GM11168 (cell line): ENCODE data around the gene RNF181.
"Not testable (repeated sequence)": the region's sequence is repeated elsewhere in the genome, so short reads cannot be mapped to it uniquely, and the experiment has no call there.

Experiments used
- in situ Hi-C: fragments of 300-500 bp; cut with MboI; formaldehyde crosslinking; loops from one replicate; pipeline ENCODE4 v1.12.0; 2022; ENCODE audit warnings: low sequenced_read_pairs; ENCODE audit not compliant: unreplicated experiment

The RNF181 gene

DNA sequence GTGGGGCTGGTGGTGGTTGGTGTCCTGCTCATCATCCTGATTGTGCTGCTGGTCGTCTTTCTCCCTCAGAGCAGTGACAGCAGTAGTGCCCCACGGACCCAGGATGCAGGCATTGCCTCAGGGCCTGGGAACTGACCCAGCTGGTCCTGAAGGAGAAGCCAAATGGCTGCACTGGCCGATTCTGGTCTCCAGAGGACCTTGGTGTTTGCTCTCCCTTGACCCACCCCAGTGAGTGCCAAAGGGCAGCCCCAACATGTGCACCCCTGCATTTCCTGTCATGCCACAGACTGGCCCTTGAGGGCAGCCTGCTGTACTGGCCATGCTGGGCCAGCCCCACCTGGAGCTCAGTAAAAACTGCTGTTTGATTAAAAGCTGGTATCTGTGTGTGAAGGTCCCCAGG, 2.5 kb upstream of the RNF181 start:
- in situ Hi-C loops, result no loop called here

DNA sequence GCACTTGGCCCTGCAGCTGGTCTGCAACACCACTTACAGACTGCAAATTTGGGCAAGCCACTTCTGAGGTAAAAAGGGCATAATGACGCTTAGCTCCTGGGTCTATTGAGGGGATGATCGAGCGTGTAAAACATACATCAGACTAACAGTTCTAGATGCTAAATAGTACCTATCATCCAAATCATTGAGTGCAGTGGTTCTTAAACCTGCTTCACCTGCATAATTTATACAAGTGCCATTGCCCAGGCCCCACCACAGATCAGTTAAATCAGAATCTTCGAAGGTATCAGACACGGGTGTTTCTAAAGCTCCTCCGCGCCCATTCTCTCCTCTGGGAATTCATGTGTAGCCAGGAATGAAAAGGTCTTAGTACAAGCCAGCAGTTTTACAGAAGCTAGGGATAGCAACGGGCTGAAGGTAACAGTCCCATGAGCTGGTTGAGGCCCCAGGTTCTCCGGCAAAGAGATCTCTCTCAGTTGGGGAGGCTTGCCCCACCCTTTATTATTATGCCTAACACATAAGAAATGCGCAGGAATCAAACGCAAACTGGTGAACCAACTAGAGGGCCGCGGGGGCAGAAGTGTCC, 737 bp upstream of the RNF181 start:
- in situ Hi-C loops, result no loop called here

DNA sequence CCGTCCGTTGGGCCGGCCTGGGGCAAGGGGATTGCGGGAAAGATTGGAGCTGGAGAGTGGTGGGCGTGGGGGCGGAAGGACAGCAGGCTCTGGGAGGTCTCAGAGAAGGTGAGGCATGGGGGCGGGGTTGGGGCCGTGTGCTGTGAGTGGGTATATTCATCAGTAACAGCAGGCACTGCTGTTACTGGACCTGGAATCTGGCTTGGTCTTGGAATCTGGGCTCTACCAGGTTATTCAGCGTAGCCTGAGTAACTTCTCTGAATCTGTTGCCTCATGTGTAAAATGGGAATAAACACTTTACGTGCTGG, 435 bp downstream of the RNF181 start:
- in situ Hi-C loops, result no loop called here

DNA sequence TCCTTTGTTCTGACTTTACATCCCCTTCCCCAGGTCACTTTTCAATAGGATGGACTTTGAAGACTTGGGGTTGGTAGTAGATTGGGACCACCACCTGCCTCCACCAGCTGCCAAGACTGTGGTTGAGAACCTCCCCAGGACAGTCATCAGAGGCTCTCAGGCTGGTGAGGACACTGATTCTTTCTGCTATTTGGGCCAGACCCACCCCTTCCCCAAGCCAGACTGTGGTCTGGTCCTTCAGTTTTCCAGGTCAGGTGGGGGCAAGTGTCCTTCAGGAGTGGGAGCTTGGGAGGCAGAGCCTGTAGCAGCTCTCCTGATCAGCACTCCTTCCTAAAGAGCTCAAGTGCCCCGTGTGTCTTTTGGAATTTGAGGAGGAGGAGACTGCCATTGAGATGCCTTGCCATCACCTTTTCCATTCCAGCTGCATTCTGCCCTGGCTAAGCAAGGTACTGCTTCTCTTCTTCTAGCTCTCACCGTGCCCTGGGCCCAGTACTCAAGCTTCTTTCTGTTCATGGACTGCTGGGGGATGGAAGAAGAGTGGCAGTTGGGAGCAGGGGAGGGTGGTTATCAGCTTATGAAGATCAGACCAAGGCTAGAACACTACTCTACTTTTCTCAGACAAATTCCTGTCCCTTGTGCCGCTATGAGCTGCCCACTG, 1.1 kb downstream of the RNF181 start:
- in situ Hi-C loops, result no loop called here

DNA sequence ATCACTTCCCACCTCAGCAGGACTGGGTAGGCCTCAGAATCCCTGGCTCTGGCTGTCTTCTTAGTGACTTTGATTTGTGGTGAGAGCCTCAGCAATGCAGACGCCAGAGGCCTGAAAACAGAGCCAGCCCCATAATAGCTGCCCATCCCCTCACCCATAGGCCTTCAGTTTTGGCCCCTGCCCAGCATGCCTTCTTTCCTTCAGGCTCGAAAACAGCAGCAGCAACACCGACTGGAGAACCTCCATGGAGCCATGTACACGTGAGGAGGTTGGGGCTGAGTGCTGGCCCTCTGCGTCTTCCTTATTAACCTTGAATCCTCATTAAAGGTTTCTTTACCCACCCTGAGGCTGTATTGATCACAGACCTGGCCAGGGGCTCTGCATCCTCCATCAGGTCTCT, 1.7 kb downstream of the RNF181 start:
- in situ Hi-C loops, result no loop called here

DNA sequence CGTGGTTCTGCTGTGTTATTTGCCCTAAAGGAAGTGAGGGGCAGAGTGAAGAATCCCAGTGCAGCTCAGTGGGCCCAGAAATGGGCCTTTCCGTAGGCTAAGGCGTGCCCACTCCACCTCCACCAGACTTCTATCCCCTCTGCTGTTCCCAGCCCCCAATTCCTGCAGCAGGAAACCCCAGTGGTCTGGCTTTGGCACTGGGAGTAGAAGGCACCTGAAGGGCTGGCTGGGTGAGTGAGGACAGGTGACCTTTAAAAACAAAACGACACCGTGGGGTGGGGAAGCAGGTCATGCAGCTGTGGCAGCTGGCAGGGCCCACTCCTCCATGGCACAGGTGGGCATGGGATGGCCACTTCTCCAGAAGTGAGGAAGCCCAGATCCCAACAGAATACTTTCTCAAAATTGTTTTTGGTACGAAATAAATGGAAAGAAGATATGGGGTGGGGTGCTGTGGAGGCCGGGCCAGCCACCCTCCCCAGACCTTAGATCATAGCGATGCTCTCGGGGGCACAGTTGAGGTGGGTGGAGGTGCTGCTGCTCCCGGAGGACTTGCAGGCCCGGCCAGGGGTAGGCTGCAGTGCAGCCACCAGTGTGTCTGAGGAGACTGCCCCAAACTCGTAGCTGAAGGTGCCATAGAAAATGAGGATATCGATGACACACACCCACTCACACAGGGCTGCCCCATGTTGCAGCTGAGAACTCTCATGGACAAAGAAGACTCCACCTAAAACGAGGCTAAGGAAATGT, 3.2 kb downstream of the RNF181 start:
- in situ Hi-C loops, result no loop called here

DNA sequence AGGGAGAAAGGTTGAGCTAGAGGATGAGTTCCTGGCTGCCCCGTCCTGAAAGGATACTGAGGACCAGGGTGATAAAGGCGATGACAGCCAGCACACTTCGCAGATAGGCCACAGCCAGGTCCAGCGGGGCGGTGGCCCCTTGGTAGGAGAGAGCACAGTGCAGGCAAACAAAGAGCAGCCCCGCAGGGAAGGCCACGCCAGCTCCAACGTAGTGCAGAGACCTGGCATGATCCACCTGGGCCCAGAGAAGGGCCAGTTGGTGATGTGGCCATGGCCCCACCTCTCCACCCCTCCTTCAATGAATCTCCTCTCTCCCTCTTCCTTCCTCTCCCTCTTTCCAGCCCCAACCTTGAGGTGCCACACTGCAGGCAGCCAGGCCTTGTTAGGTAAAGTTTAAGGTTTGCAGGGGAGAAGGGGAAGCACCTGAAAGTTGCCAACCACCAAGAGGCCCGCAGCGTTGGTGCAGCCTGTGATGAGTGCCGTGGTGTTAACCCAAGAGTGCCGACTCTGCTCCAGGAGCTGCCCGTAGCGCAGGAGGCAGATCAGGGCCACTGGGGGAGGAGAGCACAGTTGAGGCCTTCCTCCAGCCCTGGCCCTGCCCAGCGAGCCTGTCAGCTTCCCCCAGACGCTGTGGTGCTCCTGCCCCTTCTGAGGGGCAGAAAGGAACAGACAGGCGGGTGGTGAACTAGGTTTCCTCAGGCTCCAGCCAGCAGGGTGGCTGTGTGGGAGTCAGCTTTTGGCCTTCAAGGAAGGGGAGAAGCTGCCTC, 4.1 kb downstream of the RNF181 start:
- in situ Hi-C loops, result no loop called here

DNA sequence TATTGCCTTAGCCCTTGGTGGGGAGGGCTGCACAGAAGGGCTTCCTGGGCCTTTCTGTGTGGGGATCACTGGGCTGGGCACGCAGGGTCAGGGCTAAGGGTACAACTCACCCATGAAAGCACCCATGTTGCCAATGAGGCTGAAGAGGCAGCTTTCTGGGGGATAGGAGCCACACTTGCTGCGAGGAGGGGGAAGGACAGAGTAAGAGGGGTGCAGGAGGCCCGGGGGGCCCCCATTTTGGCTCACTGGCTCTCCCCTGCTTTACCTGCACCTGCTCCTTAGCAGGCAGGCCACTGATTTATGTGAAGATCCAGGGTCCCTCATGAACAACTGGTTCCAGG, 4.7 kb downstream of the RNF181 start:
- in situ Hi-C loops, result no loop called here

DNA sequence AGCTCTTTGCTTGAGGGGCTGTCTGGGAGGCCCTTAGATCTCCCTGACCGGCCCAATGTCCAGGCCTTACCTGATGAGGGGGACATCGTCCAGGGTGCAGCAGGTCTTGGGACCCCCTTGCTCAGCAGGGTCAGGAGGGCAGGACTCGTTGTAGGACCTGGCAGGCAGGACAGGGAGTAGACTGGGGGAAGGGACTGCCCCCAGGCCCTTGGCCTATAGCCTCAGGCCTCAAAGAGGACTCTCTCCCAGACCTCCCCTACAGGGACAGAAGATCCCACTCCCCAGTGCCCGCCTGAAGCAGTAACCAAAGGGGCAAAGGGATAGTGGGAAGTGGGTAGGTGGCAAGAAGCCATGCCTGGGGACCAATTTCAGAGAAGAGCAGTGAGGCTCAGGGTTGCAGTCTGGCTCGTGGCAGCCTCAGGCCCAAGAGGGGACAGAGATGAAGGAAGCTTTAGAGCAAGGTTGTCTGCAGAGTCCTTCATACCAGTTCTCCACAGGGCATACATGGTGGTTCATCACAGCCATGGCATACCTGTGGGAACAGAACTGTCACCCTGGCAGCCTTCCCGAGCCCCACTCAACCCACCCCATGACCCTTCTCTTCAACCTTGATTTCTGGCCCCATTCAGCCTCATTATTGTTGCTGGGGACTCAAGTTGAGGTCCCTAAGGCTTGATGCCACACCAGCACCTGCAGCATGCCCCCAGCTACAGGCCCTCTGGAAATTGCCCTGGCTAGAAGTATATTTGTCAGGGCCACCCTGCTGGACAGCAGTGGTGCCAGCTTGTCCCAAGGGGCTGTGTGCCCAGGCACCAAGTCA, 5.6 kb downstream of the RNF181 start:
- in situ Hi-C loops, result no loop called here

DNA sequence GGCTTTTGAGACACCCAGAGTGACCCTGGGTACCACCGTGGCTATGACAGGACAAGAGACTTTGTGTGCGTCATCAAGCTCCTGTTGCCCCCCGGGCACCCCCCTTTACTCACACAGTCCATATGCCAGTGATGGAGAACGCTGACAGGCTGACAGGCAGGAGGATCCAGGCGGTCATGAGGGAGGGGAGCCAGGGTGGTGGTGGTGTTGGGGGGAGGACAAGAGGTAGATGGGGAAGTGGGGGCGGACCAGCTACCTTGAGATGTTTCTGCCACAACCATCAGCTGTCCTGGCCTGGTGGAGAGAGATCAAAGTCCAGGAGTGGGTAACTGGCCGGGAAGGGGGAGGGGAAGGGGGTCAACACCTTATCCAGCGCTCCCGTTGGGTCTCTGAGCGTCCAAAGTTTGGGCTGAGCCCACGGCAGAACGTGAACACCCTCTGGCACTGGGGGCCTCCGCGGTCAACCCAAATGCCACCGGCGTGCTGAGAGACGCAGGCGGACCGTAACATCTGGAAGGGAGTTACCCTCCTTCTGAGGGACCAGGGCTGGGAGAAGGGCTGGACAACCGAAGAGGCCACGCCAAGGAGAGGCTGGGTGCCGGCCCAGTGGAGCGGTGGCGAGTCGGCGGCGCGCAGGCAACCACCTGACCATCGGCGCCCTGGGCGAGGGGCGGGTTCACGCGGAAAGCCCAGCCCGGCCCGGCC, 6.4 kb downstream of the RNF181 start:
- in situ Hi-C loops, result no loop called here

DNA sequence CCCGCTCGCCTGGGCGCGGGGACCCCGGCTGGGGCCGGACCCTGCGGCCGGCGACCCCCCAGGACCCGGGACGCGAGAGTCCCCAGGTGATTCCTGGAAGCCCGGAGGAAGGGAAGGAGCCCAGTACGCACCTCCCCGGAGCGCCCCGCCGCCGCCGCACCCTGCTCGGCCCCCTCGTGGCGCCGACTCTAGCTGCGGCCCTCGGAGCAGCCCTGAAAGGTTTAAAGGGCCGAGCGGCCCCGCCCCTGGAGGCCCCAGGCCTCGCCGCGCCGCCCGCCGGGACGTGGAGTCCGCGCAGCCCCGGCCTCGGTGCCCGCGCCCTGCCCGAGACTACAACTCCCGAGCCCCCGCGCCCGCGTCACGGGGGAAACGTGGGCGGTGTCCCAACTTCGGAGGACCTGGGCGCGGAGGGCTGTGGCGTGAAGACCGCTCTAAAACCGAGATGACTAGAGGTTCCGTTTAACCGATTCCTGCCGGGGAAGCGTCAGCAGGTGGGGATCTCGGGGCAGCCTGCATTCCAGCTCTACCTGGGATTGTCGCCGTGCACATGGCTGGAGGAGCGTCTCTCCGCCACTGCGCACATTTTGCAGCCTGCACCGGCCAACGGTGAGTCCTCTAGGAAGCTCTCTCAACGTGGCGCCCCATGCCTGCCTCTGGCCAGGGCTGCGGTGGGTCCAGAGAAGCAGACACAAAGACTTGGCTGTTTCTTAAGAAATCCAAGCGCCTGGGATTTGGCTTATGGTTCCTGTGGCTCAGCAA, 7.1 kb downstream of the RNF181 start, which contains the start of gene TMEM150A:
Gene TMEM150A, minus strand, starts transcription at position 223 of the 759 bp plus-strand sequence. CDS start 750 bp downstream, outside the sequence.
- in situ Hi-C loops, result no loop called here

DNA sequence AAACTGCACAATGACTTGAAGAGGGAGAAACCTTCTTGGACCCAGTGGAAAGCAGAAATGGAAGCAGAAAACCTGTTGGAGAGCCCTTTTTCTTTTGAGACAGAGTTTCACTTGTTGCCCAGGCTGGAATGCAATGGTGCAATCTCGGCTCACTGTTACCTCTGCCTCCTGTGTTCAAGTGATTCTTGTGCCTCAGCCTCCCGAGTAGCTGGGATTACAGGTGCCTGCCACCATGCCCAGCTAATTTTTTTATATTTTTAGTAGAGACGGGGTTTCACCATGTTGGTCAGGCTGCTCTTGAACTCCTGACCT, 8.5 kb downstream of the RNF181 start:
- in situ Hi-C loops, result not testable (repeated sequence)

DNA sequence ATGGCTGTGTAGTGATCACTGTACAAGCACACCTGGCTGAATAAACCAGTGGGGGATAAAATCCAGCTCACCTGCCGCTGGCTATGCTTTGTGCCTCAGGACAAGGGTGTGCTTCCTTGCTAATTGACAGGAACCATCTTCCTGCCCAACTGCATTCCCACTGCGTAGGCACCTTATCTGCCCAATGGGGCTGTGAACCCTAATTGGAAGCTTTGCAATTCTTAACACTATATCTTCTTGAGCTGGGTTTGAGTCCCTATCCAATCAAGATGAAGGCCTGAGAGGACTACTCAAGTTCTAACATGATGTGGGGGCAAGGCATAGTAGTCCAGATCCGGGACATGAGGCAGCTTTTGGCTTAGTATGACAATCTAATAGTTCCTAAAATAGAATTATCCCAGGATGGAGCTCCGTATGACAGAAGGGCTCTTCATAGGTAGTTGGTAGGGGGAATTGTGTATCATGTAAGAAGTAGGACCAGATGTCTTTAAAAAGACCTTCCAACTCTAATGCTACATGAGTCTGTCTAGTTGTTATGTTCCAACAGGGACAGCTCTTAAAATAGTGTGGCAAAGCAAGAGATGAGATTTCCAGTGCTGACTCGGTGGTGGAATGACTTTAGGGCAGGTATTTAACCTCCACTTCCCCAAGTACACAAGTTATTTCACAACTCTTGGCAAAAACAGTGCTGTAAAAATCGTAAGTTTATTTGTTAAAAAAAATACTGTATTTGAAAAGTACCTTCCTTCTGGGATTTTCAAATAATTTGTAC, 9.2 kb downstream of the RNF181 start:
- in situ Hi-C loops, result no loop called here

DNA sequence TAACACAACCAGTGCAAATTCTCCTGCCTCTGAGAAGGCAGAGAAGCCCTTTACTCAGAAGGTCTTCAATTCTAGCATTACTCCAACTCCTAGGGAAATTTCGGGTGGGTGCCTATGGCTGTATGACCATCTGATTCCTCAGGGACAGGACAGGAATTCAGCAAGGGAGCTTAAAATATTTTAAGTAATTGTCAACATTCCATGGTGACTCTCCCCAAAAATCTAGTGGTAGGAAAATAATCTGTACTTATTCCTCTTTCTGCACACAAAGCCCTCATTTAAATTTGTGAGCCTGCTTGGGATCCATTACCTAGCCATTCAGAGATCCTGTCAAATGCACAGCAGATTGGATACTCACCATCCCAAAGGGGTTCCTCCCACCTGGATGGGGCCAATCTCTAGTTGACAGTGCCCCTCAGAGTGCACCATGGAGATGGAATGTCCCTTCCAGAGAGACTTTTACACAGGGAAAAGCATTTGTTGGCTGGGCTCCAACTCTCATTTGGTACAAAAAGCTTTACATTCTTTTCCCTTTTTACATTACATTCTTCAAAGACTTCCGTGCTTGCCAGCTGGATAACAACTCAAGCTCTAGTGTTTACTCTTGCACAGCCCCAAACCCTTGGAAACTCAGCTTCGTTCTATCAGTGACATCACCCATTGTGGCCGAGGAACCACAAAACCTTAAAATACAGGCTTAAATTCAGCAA, 10.0 kb downstream of the RNF181 start:
- in situ Hi-C loops, result no loop called here

DNA sequence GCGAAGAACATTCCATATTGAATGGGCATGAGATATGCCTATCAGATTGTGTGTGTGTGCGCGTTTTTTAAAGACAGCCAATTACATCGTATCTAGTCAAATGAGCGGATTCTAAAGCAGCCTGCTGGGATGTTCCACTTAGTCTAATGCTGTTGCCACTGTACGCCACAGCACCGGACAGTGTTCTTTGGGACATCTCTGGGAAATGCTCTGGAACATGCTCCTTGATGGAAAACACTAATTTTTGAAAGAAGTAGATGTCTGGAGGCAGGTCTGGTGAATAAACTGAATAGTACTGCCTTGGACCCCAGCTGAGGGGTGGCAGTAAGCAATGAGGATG, 10.5 kb downstream of the RNF181 start:
- in situ Hi-C loops, result no loop called here

DNA sequence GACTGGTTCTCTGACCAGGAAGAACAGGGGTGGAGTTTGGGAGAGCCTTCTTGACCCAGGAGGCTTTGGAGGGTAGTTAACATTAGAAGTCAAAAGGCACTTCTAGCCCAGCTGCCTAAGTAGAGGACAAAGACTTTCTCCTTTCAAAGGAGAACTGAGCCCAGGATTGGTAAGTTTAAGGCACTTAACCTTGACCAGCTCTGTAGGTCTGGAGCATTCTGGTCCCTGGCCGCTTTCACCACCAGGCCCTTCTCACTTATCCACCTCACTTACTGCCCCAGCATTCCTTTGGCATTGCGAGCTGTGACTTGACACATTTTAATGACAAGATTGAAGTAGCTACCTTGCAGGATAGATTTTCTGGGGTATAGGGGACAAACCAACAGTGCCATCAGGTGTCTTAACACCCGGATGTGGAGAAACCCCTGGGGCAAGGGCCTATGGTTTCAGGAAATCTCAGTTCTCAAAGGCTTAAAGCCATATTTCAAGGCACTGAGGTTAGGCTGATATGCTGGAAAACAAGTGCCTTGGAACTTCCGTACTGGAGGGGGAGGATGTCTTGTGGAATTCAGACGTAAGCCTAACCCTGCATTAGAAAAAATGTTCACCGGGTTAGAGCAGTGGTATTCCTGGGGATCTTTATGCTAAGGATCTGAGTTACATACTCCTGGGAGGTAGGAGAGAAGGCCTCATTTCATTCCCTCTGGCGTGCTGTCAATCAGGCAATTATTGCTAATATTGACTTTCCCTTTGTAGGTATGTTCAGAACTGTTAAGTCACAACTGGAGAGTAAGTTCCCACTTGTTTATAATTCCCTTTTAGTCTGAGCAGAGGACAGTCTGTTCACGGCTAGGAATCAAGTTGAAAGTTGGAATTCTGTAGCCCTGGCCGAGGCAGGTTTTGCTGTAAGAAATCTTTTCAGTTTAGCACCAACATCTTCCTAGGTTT, 12.0 kb downstream of the RNF181 start:
- in situ Hi-C loops, result no loop called here

DNA sequence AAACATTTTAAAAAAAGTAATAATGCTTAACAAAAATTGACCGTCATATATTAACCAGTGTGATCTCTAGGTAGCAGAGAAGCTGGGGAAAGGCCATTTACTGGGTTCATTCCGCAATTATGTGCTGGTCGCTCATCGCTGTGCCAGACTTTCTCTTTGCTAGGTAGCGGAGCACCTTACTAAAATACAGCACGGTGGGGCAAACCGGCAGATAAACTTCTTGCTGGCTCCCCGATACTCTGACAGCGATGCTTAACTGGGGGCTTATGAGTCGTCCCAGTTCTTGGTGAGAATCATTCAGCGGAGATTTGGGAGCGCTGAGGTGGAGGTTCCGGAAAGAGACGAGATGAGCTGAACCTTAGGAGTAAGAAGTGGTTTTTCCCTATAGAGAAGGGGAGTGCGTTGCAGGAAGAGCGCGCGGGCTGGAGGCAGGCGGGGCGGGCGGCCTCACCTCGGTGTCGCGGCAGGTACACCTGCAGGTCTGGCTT, 15.7 kb downstream of the RNF181 start:
- in situ Hi-C loops, result no loop called here
